ENCODE measurements around the gene CERKL. TPM values are rescaled to one million over a fixed set of nuclear protein-coding genes. Genes with fewer than 3 reads are reported as not detected.

CERKL gene
- total and polyA plus RNA-seq, 2 experiments from 2014 or later: 0.32 to 0.69 TPM

GRCh38 chr2:181499231-181499630, 157.7 kb downstream of the CERKL start:
- H3K4me2 ChIP-seq: no peak overlapping the region
- no peak overlapping the region for H3K27ac ChIP-seq (ENCODE audit: low read depth)
- Mint-ChIP-seq H3K27ac (no peak overlapping the region), H3K4me3 (no peak overlapping the region), H3K9me3 (no peaks in the 10 kb centered on the region), H3K4me1 (peaks cover 8% of the 10 kb centered on the region), H3K27me3 (ENCODE audit: insufficient read depth, low read depth, poor library complexity) (no peaks in the 10 kb centered on the region), H3K36me3 (ENCODE audit: low read depth) (no peaks in the 10 kb centered on the region)
- no peak overlapping the region for H2AFZ ChIP-seq
- no peaks in the 10 kb centered on the region for H3K27me3 ChIP-seq (ENCODE audit: insufficient read depth)
- no peaks in the 10 kb centered on the region for H3K9me2 ChIP-seq (ENCODE audit: insufficient read depth)
- H3K4me3 ChIP-seq: no peak overlapping the region
- no peaks in the 10 kb centered on the region for H4K20me1 ChIP-seq (replicated peaks; ENCODE audit: insufficient read depth)
- H3K79me2 ChIP-seq (replicated peaks; ENCODE audit: insufficient read depth): no peaks in the 10 kb centered on the region
- ATAC-seq (no peak), DNase-seq (ENCODE audit: low spot score) (no peak)
- no peaks in the 10 kb centered on the region for H3K36me3 ChIP-seq (ENCODE audit: insufficient read depth)
- peaks cover 12% of the 10 kb centered on the region for H3K4me1 ChIP-seq (ENCODE audit: insufficient read depth)
- no peaks in the 10 kb centered on the region for H3F3A ChIP-seq (replicated peaks; ENCODE audit: low read depth)
- TF ChIP-seq ETS1 (IDR thresholded peaks at IDR 0.05) (no peak), EZH2phosphoT487 (IDR thresholded peaks at IDR 0.05; ENCODE audit: unreplicated experiment) (no peak), POLR2AphosphoS5 (IDR thresholded peaks at IDR 0.05; ENCODE audit: low read depth) (no peak)

Other genes starting within 250 kb of the CERKL start
- 2.4 and 4.6 TPM in 2 replicates for gene ITGA4, start 199.7 kb downstream of the CERKL start, total RNA-seq (2014; rRNA removed; shearing (Covaris generic))
- 1.1 and 1.2 TPM in 2 replicates for gene ITGA4, start 199.7 kb downstream of the CERKL start, polyA plus RNA-seq (2016; fragmentation: Nextera tagmentation; extraction: Ambion mirVana)
- not detected in 2 replicates for gene NEUROD1, start 23.4 kb upstream of the CERKL start, total RNA-seq (2014; rRNA removed; shearing (Covaris generic))
- 0.14 TPM in 1 of 2 replicates, not detected in the other for gene NEUROD1, start 23.4 kb upstream of the CERKL start, polyA plus RNA-seq (2016; fragmentation: Nextera tagmentation; extraction: Ambion mirVana)
- gene ITPRID2, start 234.6 kb upstream of the CERKL start, total RNA-seq (2014; rRNA removed; shearing (Covaris generic)): 10.4 and 12.0 TPM in 2 replicates
- gene ITPRID2, start 234.6 kb upstream of the CERKL start, polyA plus RNA-seq (2016; fragmentation: Nextera tagmentation; extraction: Ambion mirVana): 4.4 and 5.1 TPM in 2 replicates

Measured in GM23338 (cell line).